HL-60 (cell line): ENCODE measurements around the gene IST1.

Source experiments
- DNase-seq, 2 experiments: peaks; one replicate each; pipeline ENCODE4 v3.0.0-alpha.2; 2010 to 2020; ENCODE audit warnings: low read depth in 1 of 2, low spot score in 1 of 2
- H3K27ac ChIP-seq: fragments of 250-450 bp; sonication (Bioruptor Pico); replicated peaks from 2 replicates; pipeline ENCODE4 v1.5.1; 2020; ENCODE audit warnings: mild to moderate bottlenecking, moderate library complexity
- H3K27me3 ChIP-seq: fragments of 250-450 bp; sonication (Bioruptor Pico); 2 replicates; pipeline ENCODE4 v1.5.1; 2021; ENCODE audit warnings: mild to moderate bottlenecking, moderate library complexity; ENCODE audit not compliant: insufficient read depth, poor library complexity, severe bottlenecking
- H3K4me3 ChIP-seq: replicated peaks from 2 replicates; pipeline ENCODE4 v1.5.1; 2011; ENCODE audit warnings: mild to moderate bottlenecking, control low read depth, low read length; ENCODE audit not compliant: insufficient read depth
- GABPA ChIP-seq: IDR thresholded peaks from 2 replicates; pipeline ENCODE4 v1.6.1; 2012; ENCODE audit warnings: low read depth
- POLR2AphosphoS5 ChIP-seq: IDR thresholded peaks from 2 replicates; pipeline ENCODE4 v1.6.1; 2012; ENCODE audit warnings: low read depth
- SPI1 ChIP-seq: IDR thresholded peaks from 2 replicates; pipeline ENCODE4 v1.6.1; 2012; ENCODE audit warnings: low read depth, mild to moderate bottlenecking, borderline replicate concordance
- TF ChIP-seq, protein P1 (sequence below): IDR thresholded peaks from one replicate; pipeline ENCODE4 v1.5.1; 2011; ENCODE audit warnings: low read length, control low read depth, inconsistent platforms; ENCODE audit not compliant: insufficient read depth
- TF ChIP-seq, protein P2 (sequence below): IDR thresholded peaks from 2 replicates; pipeline ENCODE4 v1.6.1; 2012; ENCODE audit warnings: low read depth; ENCODE audit not compliant: insufficient replicate concordance

Gene IST1

DNA sequence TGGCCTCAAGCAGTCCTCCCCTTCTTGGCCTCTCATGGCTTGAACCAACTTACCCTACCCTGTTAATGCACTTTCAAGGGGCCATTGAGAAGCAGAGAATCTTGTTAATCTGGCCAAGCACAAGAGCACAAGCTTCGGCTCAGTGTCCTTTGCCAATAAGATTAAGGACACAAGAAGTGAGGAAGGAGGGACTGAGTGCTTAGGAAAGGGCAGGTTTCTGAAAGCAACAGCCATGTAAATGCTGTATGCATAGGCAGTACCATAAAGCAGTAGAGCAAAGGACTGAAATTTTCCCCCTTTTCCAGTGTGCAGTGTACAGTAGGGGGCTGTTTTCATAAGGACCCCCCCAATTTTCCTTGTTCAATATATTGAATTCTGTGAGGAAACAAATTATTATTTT, 37.7 kb downstream of the IST1 start:
- TF ChIP-seq, protein P1, sequence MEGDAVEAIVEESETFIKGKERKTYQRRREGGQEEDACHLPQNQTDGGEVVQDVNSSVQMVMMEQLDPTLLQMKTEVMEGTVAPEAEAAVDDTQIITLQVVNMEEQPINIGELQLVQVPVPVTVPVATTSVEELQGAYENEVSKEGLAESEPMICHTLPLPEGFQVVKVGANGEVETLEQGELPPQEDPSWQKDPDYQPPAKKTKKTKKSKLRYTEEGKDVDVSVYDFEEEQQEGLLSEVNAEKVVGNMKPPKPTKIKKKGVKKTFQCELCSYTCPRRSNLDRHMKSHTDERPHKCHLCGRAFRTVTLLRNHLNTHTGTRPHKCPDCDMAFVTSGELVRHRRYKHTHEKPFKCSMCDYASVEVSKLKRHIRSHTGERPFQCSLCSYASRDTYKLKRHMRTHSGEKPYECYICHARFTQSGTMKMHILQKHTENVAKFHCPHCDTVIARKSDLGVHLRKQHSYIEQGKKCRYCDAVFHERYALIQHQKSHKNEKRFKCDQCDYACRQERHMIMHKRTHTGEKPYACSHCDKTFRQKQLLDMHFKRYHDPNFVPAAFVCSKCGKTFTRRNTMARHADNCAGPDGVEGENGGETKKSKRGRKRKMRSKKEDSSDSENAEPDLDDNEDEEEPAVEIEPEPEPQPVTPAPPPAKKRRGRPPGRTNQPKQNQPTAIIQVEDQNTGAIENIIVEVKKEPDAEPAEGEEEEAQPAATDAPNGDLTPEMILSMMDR, result no peak
- TF ChIP-seq SPI1 (no peak), POLR2AphosphoS5 (no peak), GABPA (no peak)
- TF ChIP-seq, protein P2, sequence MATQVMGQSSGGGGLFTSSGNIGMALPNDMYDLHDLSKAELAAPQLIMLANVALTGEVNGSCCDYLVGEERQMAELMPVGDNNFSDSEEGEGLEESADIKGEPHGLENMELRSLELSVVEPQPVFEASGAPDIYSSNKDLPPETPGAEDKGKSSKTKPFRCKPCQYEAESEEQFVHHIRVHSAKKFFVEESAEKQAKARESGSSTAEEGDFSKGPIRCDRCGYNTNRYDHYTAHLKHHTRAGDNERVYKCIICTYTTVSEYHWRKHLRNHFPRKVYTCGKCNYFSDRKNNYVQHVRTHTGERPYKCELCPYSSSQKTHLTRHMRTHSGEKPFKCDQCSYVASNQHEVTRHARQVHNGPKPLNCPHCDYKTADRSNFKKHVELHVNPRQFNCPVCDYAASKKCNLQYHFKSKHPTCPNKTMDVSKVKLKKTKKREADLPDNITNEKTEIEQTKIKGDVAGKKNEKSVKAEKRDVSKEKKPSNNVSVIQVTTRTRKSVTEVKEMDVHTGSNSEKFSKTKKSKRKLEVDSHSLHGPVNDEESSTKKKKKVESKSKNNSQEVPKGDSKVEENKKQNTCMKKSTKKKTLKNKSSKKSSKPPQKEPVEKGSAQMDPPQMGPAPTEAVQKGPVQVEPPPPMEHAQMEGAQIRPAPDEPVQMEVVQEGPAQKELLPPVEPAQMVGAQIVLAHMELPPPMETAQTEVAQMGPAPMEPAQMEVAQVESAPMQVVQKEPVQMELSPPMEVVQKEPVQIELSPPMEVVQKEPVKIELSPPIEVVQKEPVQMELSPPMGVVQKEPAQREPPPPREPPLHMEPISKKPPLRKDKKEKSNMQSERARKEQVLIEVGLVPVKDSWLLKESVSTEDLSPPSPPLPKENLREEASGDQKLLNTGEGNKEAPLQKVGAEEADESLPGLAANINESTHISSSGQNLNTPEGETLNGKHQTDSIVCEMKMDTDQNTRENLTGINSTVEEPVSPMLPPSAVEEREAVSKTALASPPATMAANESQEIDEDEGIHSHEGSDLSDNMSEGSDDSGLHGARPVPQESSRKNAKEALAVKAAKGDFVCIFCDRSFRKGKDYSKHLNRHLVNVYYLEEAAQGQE, result no peak
- H3K27ac ChIP-seq, result no peak overlapping the region
- DNase-seq, result no peak
- H3K27me3 ChIP-seq, result no peaks in the 10 kb centered on the region
- no peak overlapping the region for H3K4me3 ChIP-seq

DNA sequence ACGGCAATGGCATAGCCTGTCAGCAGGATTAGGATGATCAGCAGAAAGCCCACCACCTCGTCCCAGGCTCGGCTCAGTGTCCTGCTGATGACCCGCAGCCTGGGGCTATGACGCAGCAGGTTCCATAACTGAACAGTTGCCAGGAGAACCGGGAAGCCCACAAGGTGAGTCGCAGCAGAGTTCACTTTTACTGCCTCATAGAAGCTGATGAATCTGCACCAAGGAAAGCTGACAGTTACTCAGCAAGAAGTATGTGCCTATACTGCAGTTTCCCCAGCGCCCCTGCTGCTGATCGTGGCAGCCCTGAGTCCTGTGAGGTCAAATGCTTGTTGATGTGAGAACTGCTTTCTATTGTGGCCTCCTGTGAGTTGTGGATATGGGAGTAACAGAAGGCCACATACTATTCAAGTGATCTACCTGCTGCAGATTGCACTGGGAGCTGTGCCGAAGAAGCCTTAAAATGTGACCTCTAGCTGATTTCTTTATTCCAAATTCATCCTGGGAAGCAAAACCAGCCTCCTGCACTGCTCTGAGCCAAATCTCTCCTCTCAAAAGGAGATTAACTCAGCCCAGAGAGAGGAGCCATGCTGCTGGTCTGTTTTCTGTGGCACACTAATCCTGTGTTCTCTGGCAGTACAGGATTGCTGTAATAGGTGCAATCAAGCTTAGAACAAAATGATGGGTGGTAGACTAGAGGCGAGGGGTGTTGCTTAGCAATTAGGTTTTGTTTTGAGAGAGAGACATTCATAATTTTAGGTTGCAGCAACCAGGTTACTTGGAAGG, 38.8 kb downstream of the IST1 start:
- no peak for DNase-seq
- Histone ChIP-seq H3K27ac (no peak overlapping the region), H3K27me3 (no peaks in the 10 kb centered on the region), H3K4me3 (no peak overlapping the region)
- no peak for TF ChIP-seq SPI1
- TF ChIP-seq, protein P1, result no peak
- no peak for TF ChIP-seq GABPA
- TF ChIP-seq, protein P2, result no peak
- TF ChIP-seq POLR2AphosphoS5, result no peak

DNA sequence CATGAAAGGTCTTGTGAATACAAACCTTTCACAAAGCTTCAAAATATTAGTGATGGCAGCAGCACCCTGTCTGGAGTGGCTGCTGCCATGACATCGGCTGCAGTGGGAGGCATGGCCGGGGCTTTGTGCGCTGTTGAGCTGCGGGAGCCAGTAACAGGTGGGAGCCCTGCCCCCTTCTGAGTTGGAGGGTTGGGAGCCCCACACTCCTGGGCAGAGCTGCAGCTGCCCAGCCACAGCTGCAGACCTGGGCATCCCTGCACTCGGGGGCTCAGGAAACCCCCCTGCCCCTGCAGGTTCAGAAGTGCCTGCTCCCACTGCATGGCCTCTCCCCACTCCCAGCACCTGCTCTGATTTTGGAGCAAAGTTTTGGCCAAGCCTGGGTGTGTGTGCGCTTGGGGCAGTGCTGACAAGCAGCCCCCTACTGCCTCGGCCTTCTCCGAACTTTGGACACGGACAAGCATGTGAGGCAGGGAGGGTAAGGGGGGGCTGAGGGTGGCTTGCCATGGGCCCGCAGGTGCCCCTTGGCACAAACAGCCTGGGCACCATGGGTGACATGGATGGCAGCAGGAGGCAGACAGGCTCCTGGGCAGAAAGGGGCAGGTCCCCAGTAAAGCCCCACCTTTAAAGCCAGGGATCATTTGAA, 42.7 kb downstream of the IST1 start:
- TF ChIP-seq SPI1 (no peak), GABPA (no peak), POLR2AphosphoS5 (no peak)
- TF ChIP-seq, protein P1, result no peak
- TF ChIP-seq, protein P2, result no peak
- H3K4me3 ChIP-seq, result no peak overlapping the region
- DNase-seq, result no peak
- no peaks in the 10 kb centered on the region for H3K27me3 ChIP-seq
- no peak overlapping the region for H3K27ac ChIP-seq
